ENCODE results near the gene RAD9B.
A peak's percentile ranks its signal among the peaks of the same experiment; 100 is the strongest.
"Not testable (repeated sequence)": the region's sequence is repeated elsewhere in the genome, so short reads cannot be mapped to it uniquely, and the experiment has no call there.

RAD9B gene

DNA sequence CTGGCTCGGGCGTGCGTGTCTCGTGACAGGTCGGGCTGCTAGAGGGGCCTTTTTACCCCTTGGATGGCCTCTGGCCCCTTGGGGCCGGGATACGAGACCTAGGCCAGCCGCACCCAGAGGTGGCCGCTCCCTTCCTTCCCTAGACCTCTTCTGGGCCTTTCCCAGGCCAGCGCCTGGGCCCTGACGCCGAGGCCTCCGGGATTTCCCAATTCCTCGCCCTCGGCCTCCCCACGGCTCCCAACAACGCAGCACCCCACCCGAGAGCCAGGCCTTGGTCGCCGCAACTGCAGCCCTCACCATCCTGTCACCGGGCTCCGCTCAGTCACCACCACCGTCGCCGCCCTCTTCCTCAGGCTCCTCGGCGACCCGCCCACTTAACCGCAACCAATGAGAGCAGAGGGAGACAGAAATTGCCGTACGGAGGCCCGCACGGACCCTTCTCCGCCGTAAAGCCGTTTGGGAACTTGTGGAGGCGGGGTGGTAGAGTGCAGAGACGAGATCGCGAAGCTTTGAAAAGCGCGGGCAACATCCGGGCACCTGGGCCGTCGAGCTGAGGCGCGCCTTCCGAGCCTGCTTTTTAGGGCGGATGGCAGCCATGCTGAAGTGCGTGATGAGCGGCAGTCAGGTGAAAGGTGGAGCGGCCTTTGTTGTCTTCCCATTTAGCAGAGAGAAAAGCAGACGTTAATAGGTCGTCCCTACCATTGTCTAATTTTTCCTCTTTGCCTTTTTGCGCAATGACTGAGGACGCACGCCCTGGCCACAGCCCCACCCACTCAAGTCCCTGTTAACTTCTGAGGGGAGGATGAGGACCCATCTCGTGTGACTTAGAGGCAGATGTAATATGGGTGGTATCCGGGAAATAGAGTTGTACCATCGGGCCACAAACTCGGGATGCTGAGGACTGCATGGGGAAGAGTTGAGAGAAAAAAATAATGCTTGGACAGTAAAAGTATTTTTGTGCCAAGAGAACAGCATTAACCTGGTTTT lies at the start of gene RAD9B, which contains the start of gene VPS29:
RAD9B (plus strand) TSS at position 580 of the 987 bp plus-strand sequence; CDS start at position 587, 7 bp downstream.
VPS29 (minus strand) TSS at position 360 of the 987 bp plus-strand sequence; CDS start at position 300, 60 bp downstream.
- peak; percentile 95 for DNase-seq (ENCODE audit: extremely low read depth, low read depth)
- TF ChIP-seq, protein P1, sequence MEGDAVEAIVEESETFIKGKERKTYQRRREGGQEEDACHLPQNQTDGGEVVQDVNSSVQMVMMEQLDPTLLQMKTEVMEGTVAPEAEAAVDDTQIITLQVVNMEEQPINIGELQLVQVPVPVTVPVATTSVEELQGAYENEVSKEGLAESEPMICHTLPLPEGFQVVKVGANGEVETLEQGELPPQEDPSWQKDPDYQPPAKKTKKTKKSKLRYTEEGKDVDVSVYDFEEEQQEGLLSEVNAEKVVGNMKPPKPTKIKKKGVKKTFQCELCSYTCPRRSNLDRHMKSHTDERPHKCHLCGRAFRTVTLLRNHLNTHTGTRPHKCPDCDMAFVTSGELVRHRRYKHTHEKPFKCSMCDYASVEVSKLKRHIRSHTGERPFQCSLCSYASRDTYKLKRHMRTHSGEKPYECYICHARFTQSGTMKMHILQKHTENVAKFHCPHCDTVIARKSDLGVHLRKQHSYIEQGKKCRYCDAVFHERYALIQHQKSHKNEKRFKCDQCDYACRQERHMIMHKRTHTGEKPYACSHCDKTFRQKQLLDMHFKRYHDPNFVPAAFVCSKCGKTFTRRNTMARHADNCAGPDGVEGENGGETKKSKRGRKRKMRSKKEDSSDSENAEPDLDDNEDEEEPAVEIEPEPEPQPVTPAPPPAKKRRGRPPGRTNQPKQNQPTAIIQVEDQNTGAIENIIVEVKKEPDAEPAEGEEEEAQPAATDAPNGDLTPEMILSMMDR (IDR thresholded peaks at IDR 0.05; ENCODE audit: low read depth, low read length): no peak

DNA sequence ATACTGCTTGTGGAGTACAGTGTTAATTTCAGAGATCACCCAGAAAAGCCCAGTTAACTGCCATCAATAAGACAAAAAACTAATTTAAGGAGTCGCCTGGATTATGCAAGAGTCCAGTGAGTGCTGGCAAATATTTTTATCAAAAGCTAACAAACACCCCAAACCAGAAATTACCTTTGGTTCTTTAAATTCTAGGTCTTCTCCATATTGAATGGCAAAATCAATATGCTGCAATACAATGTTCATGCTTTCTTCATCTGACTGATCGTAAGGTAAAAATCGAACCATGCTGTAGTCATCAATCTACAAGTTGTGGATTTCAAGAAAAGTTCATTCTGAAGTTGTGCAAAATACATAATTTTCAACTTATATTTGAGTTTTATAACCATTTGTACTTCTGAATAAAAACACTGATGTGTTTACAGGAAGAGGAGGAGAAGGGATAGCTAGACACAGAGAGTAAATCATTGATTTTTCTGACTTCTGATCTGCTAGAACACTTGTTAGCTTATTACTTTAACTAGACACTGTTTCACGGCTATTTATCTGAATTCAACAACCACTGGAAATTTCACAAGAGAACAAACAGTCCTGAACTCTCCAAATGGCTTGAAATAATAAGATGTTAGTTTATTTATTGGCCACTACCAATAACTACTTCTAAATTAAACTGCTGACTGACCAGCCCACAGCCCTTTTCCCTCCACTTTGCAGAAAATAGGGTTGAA lies 48.4 kb upstream of the RAD9B start:
- TF ChIP-seq, protein P1 (IDR thresholded peaks at IDR 0.05; ENCODE audit: low read depth, low read length): no peak
- DNase-seq (ENCODE audit: extremely low read depth, low read depth): no peak

DNA sequence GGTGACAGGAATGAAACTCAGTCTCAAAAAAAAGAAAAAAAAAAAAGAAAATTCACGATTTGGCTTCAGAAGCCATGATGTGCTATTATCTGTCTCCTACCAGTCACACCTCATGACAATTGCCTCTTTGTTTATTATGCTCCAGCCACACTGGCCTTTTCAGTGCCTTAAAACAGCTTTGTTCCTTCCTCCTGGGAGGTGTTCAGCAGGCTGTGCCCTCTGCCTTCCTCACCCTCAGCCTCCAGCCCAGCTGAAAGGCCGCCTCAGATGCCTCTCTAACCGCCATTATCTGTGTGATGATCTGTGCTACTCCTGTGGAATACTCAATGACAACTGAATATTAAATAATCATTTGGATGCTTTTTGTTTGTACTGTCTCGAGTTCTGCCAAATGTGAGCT lies 43.4 kb upstream of the RAD9B start:
- TF ChIP-seq, protein P1 (IDR thresholded peaks at IDR 0.05; ENCODE audit: low read depth, low read length): no peak
- no peak for DNase-seq (ENCODE audit: extremely low read depth, low read depth)

DNA sequence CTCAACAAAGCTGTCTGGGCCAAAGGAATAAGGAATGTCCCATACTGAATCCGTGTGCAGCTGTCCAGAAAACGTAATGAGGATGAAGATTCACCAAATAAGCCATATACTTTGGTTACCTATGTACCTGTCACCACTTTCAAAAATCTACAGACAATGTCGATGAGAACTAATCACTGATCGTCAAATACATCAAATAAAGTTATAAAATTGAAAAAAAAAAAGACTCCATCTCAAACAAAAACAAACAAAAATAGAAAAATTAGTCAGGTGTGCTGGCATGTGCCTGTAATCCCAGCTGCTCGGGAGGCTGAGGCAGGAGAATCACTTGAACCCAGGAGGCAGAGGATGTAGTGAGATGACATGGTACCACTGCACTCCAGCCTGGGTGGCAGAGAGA lies 40.9 kb upstream of the RAD9B start:
- not testable (repeated sequence) for DNase-seq (ENCODE audit: extremely low read depth, low read depth)

DNA sequence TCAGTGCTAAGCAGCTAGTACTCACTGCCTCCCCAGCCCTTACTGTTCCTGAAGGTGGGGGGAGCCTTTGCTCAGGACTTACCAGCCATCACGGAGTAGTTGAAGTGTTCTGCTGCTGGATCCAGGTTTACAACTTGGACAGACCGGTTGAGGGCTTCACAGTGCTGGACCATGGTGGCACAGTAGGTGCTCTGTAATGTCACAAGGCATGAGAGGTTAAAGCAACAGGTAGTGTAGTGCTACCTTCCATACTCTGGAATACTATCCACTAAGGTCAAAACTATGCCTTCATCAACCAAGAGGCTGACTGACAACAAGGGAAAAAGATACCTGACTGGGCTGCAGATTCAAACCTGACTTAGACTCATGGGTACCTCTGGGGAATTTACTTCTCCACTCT lies 37.1 kb upstream of the RAD9B start:
- no peak for DNase-seq (ENCODE audit: extremely low read depth, low read depth)
- TF ChIP-seq, protein P1 (IDR thresholded peaks at IDR 0.05; ENCODE audit: low read depth, low read length): no peak

DNA sequence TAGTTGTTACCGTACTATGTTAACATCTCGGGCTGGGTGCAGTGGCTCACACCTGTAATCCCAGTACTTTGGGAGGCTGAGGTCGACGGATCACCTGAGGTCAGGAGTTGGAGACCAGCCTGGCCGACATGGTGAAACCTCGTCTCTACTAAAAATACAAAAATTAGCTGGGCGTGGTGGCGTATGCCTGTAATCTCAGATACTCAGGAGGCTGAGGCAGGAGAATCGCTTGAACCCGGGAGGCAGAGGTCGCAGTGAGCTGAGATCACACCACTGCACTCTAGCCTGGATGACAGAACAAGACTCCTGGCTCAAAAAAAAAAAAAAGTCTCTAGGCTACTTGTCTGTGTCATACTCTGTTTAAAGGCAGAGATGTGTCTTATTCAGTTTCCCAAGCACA lies 36.4 kb upstream of the RAD9B start:
- DNase-seq (ENCODE audit: extremely low read depth, low read depth): not testable (repeated sequence)

DNA sequence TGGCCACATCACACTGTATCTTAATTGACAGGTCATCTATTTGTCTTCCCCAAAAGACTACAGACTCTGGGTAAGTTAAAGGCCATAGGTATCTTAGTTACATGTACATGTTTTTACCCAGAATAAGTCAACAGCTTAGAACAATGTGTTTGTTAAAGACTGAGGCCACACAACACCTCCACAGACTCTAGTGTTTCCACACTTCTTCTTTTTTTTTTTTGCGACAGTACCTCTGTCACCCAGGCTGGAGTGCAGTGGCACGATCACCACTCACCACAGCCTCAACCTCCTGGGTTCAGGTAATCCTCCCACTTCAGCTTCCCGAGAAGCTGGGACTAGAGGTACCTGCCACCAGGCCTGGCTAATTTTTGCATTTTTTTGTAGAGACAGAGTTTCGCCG lies 35.3 kb upstream of the RAD9B start:
- TF ChIP-seq, protein P1 (IDR thresholded peaks at IDR 0.05; ENCODE audit: low read depth, low read length): no peak
- DNase-seq (ENCODE audit: extremely low read depth, low read depth): no peak

DNA sequence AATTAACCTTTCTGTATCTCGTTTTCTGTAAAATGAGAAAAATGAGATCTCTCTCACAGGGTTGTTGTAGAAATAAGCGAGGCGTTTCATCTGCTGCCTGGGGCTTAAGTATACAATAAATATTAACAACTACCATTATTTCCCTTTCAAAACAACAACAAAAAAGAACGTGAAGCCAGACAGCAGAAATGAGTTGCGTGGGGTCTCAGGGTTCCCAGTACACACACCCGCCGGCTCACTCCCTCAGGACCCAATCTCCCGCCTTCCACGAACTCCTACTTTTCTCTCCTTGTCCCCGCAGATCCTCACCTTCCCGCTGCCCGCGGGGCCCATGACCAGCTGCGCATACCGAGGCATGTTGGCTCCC lies 34.3 kb upstream of the RAD9B start:
- no peak for DNase-seq (ENCODE audit: extremely low read depth, low read depth)
- TF ChIP-seq, protein P1 (IDR thresholded peaks at IDR 0.05; ENCODE audit: low read depth, low read length): no peak

All from AG09319 (cell line).